Stimulated activated CD4-positive, alpha-beta T cell treated with anti-CD3 and anti-CD28 coated beads, Interleukin-2, amount 100 ng/mL, for 48 hours (primary cell): ENCODE results near the gene PDXK.

ENCODE experiments used
- DNase-seq, 2 donors: peaks; one replicate each; pipeline ENCODE4 v3.0.0-alpha.2; 2020

PDXK gene

GRCh38 chr21:43785134-43785533 lies 66.2 kb downstream of the PDXK start:
- DNase-seq, result no peak

GRCh38 chr21:43786300-43786806 lies 67.4 kb downstream of the PDXK start:
- no peak for DNase-seq

- no peak for DNase-seq
Measured at GRCh38 chr21:43786807-43787440, 68.0 kb downstream of the PDXK start.

GRCh38 chr21:43789276-43790009 lies 70.5 kb downstream of the PDXK start, which contains the start of gene RRP1:
RRP1 (plus strand) TSS chr21:43789577; CDS start chr21:43789630, 53 bp downstream.
- DNase-seq, result peak; percentile 97 to 99

GRCh38 chr21:43790010-43790524 lies 71.1 kb downstream of the PDXK start:
- DNase-seq, result no peak

GRCh38 chr21:43792406-43792805 lies 73.5 kb downstream of the PDXK start:
- no peak for DNase-seq

- no peak for DNase-seq
Measured at GRCh38 chr21:43793243-43793642, 74.3 kb downstream of the PDXK start.

- no peak for DNase-seq
Measured at GRCh38 chr21:43794311-43794710, 75.4 kb downstream of the PDXK start.

- no peak for DNase-seq
Measured at GRCh38 chr21:43794857-43795256, 75.9 kb downstream of the PDXK start.

GRCh38 chr21:43797415-43797814 lies 78.5 kb downstream of the PDXK start:
- DNase-seq, result no peak

GRCh38 chr21:43797925-43798715 lies 79.2 kb downstream of the PDXK start:
- DNase-seq, result no peak

- DNase-seq, result no peak
Measured at GRCh38 chr21:43799301-43799840, 80.4 kb downstream of the PDXK start.

GRCh38 chr21:43800124-43800523 lies 81.2 kb downstream of the PDXK start:
- DNase-seq, result no peak

GRCh38 chr21:43800566-43800965 lies 81.6 kb downstream of the PDXK start:
- DNase-seq, result no peak

- no peak for DNase-seq
Measured at GRCh38 chr21:43801006-43801783, 82.3 kb downstream of the PDXK start.

GRCh38 chr21:43802713-43803313 lies 83.9 kb downstream of the PDXK start:
- DNase-seq, result no peak

GRCh38 chr21:43803558-43804300 lies 84.8 kb downstream of the PDXK start:
- DNase-seq, result no peak

GRCh38 chr21:43805275-43805800 lies 86.4 kb downstream of the PDXK start:
- no peak for DNase-seq

GRCh38 chr21:43806017-43806710 lies 87.2 kb downstream of the PDXK start:
- no peak for DNase-seq

- DNase-seq, result no peak
Measured at GRCh38 chr21:43808367-43808766, 89.4 kb downstream of the PDXK start.
